ENCODE data around the gene FBXL4. TPM values are rescaled to one million over a fixed set of nuclear protein-coding genes. Genes with fewer than 3 reads are reported as not detected.

The FBXL4 gene
- total RNA-seq, 1 donor from 2014 or later = 15.3 TPM

- TF ChIP-seq CTCF (IDR thresholded peaks at IDR 0.05; ENCODE audit: unreplicated experiment) = no peak
- Mint-ChIP-seq H3K27ac (ENCODE audit: unreplicated experiment) (no peak overlapping the region), H3K4me3 (ENCODE audit: unreplicated experiment) (no peak overlapping the region), H3K36me3 (ENCODE audit: low read depth, unreplicated experiment) (no peaks in the 10 kb centered on the region), H3K4me1 (ENCODE audit: unreplicated experiment) (no peaks in the 10 kb centered on the region), H3K9me3 (ENCODE audit: unreplicated experiment) (no peaks in the 10 kb centered on the region), H3K27me3 (ENCODE audit: unreplicated experiment) (peaks cover 2% of the 10 kb centered on the region)
- no peak for DNase-seq (ENCODE audit: low spot score)
These were observed 67.3 kb downstream of the FBXL4 start for GRCh38 chr6:98880486-98880885.

- Mint-ChIP-seq H3K27ac (ENCODE audit: unreplicated experiment) (no peak overlapping the region), H3K4me1 (ENCODE audit: unreplicated experiment) (no peaks in the 10 kb centered on the region), H3K4me3 (ENCODE audit: unreplicated experiment) (no peak overlapping the region), H3K27me3 (ENCODE audit: unreplicated experiment) (peaks cover 2% of the 10 kb centered on the region), H3K9me3 (ENCODE audit: unreplicated experiment) (no peaks in the 10 kb centered on the region), H3K36me3 (ENCODE audit: low read depth, unreplicated experiment) (no peaks in the 10 kb centered on the region)
- no peak for TF ChIP-seq CTCF (IDR thresholded peaks at IDR 0.05; ENCODE audit: unreplicated experiment)
- DNase-seq (ENCODE audit: low spot score) = no peak
These were observed 70.5 kb downstream of the FBXL4 start for GRCh38 chr6:98877250-98877649.

- TF ChIP-seq CTCF (IDR thresholded peaks at IDR 0.05; ENCODE audit: unreplicated experiment) = no peak
- H3K4me1 Mint-ChIP-seq (ENCODE audit: unreplicated experiment) = no peaks in the 10 kb centered on the region
- no peak overlapping the region for H3K4me3 Mint-ChIP-seq (ENCODE audit: unreplicated experiment)
- H3K27ac Mint-ChIP-seq (ENCODE audit: unreplicated experiment) = no peak overlapping the region
- H3K36me3 Mint-ChIP-seq (ENCODE audit: low read depth, unreplicated experiment) = no peaks in the 10 kb centered on the region
- no peaks in the 10 kb centered on the region for H3K9me3 Mint-ChIP-seq (ENCODE audit: unreplicated experiment)
- peaks cover 2% of the 10 kb centered on the region for H3K27me3 Mint-ChIP-seq (ENCODE audit: unreplicated experiment)
- no peak for DNase-seq (ENCODE audit: low spot score)
These were observed 72.4 kb downstream of the FBXL4 start for GRCh38 chr6:98875375-98875774.

- Mint-ChIP-seq H3K36me3 (ENCODE audit: low read depth, unreplicated experiment) (no peaks in the 10 kb centered on the region), H3K4me3 (ENCODE audit: unreplicated experiment) (no peak overlapping the region), H3K9me3 (ENCODE audit: unreplicated experiment) (no peaks in the 10 kb centered on the region), H3K27ac (ENCODE audit: unreplicated experiment) (no peak overlapping the region), H3K27me3 (ENCODE audit: unreplicated experiment) (peaks cover 2% of the 10 kb centered on the region), H3K4me1 (ENCODE audit: unreplicated experiment) (no peaks in the 10 kb centered on the region)
- no peak for TF ChIP-seq CTCF (IDR thresholded peaks at IDR 0.05; ENCODE audit: unreplicated experiment)
- DNase-seq (ENCODE audit: low spot score) = no peak
These were observed 75.9 kb downstream of the FBXL4 start for GRCh38 chr6:98871821-98872220.

GRCh38 chr6:98871057-98871456 lies 76.7 kb downstream of the FBXL4 start:
- Mint-ChIP-seq H3K9me3 (ENCODE audit: unreplicated experiment) (no peaks in the 10 kb centered on the region), H3K36me3 (ENCODE audit: low read depth, unreplicated experiment) (no peaks in the 10 kb centered on the region), H3K4me1 (ENCODE audit: unreplicated experiment) (no peaks in the 10 kb centered on the region), H3K27ac (ENCODE audit: unreplicated experiment) (no peak overlapping the region), H3K4me3 (ENCODE audit: unreplicated experiment) (no peak overlapping the region), H3K27me3 (ENCODE audit: unreplicated experiment) (no peaks in the 10 kb centered on the region)
- DNase-seq (ENCODE audit: low spot score) = no peak
- no peak for TF ChIP-seq CTCF (IDR thresholded peaks at IDR 0.05; ENCODE audit: unreplicated experiment)
